H1 (cell line): ENCODE measurements around the gene MACROD2.

ENCODE experiments used
- BRCA1 ChIP-seq: IDR thresholded peaks from 2 replicates; pipeline ENCODE4 v1.6.1; 2012; ENCODE audit warnings: low read depth, low read length, improper control_type of control experiment
- CBX8 ChIP-seq: fragments of 300-800, 300-1000 bp; sonication (generic); IDR thresholded peaks from 2 replicates; pipeline ENCODE4 v1.7.1; 2016; ENCODE audit warnings: low read depth, low read length, borderline replicate concordance
- CEBPB ChIP-seq: IDR thresholded peaks from 2 replicates; pipeline ENCODE4 v1.6.1; 2012; ENCODE audit warnings: low read depth, low read length
- KDM5A ChIP-seq: fragments of 200-600 bp; IDR thresholded peaks from 2 replicates; pipeline ENCODE4 v1.7.1; 2012; ENCODE audit warnings: mild to moderate bottlenecking, low read length, inconsistent platforms, mixed read lengths
- PHF8 ChIP-seq: fragments of 200-600 bp; sonication (generic); conservative IDR thresholded peaks from 2 replicates; pipeline ENCODE4 v1.7.1; 2012; ENCODE audit warnings: low read depth, mild to moderate bottlenecking, inconsistent platforms, low read length, moderate library complexity
- POLR2A ChIP-seq, 2 experiments: IDR thresholded peaks; 1 replicate in 1 of 2; 2 replicates in 1 of 2; pipeline ENCODE4 v1.6.1; 2011; ENCODE audit warnings: low read depth in 2 of 2, low read length in 2 of 2, mild to moderate bottlenecking in 2 of 2; ENCODE audit errors: control extremely low read depth in 1 of 2
- POLR2AphosphoS5 ChIP-seq: IDR thresholded peaks from 2 replicates; pipeline ENCODE4 v1.6.1; 2011; ENCODE audit warnings: low read depth, low read length
- SIX5 ChIP-seq: IDR thresholded peaks from 2 replicates; pipeline ENCODE4 v1.6.1; 2011; ENCODE audit warnings: mild to moderate bottlenecking, low read depth, low read length
- TBP ChIP-seq: IDR thresholded peaks from 2 replicates; pipeline ENCODE4 v1.6.1; 2011; ENCODE audit warnings: low read depth, low read length, improper control_type of control experiment
- TF ChIP-seq, protein P1 (sequence below): IDR thresholded peaks from 2 replicates; pipeline ENCODE4 v1.6.1; 2012; ENCODE audit warnings: low read length, inconsistent platforms
- TF ChIP-seq, protein P2 (sequence below), 3 experiments: IDR thresholded peaks; 1 replicate in 2 of 3; 2 replicates in 1 of 3; pipeline versions ENCODE4 v1.5.1 to v1.6.1; 2011; ENCODE audit warnings: low read length in 3 of 3, mild to moderate bottlenecking in 3 of 3, inconsistent platforms in 2 of 3, low read depth in 1 of 3, moderate library complexity in 1 of 3; ENCODE audit not compliant: insufficient read depth in 1 of 3; ENCODE audit errors: control extremely low read depth in 1 of 3

DNA sequence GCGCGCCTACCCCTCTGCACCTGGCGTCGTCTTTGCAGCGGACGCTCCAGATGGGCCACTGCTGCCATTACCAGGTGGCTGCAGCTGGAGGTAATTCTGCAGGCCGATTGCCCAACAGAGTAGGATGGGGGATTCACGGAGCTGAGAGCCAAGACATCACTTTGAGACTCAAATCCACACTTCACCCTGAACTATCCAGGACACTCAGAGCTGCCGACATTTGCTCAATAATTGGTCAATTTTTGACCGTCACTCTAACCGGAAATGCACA lies 1037.0 kb downstream of the MACROD2 start:
- no peak for TF ChIP-seq PHF8
- TF ChIP-seq POLR2A (IDR thresholded peaks at IDR 0.05; ENCODE audit: control extremely low read depth in 1 of 2, low read depth in 2 of 2, low read length in 2 of 2) = no peak
- TF ChIP-seq CEBPB = no peak
- no peak for TF ChIP-seq SIX5
- no peak for TF ChIP-seq CBX8
- TF ChIP-seq BRCA1 = no peak
- TF ChIP-seq, protein P1, sequence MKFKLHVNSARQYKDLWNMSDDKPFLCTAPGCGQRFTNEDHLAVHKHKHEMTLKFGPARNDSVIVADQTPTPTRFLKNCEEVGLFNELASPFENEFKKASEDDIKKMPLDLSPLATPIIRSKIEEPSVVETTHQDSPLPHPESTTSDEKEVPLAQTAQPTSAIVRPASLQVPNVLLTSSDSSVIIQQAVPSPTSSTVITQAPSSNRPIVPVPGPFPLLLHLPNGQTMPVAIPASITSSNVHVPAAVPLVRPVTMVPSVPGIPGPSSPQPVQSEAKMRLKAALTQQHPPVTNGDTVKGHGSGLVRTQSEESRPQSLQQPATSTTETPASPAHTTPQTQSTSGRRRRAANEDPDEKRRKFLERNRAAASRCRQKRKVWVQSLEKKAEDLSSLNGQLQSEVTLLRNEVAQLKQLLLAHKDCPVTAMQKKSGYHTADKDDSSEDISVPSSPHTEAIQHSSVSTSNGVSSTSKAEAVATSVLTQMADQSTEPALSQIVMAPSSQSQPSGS = no peak
- TF ChIP-seq, protein P2, sequence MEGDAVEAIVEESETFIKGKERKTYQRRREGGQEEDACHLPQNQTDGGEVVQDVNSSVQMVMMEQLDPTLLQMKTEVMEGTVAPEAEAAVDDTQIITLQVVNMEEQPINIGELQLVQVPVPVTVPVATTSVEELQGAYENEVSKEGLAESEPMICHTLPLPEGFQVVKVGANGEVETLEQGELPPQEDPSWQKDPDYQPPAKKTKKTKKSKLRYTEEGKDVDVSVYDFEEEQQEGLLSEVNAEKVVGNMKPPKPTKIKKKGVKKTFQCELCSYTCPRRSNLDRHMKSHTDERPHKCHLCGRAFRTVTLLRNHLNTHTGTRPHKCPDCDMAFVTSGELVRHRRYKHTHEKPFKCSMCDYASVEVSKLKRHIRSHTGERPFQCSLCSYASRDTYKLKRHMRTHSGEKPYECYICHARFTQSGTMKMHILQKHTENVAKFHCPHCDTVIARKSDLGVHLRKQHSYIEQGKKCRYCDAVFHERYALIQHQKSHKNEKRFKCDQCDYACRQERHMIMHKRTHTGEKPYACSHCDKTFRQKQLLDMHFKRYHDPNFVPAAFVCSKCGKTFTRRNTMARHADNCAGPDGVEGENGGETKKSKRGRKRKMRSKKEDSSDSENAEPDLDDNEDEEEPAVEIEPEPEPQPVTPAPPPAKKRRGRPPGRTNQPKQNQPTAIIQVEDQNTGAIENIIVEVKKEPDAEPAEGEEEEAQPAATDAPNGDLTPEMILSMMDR (IDR thresholded peaks at IDR 0.05; ENCODE audit: control extremely low read depth in 1 of 3, insufficient read depth in 1 of 3, low read depth in 1 of 3, low read length in 3 of 3) = no peak
- no peak for TF ChIP-seq POLR2AphosphoS5
- no peak for TF ChIP-seq KDM5A
- TF ChIP-seq TBP = no peak
